LNCAP (cell line): ENCODE data around the gene MAP3K2.

Experiments
- TF ChIP-seq, protein P1 (sequence below): fragments of 450-650 bp; IDR thresholded peaks from 2 replicates; pipeline ENCODE4 v1.5.1; 2017; ENCODE audit warnings: mild to moderate bottlenecking

The MAP3K2 gene, protein sequence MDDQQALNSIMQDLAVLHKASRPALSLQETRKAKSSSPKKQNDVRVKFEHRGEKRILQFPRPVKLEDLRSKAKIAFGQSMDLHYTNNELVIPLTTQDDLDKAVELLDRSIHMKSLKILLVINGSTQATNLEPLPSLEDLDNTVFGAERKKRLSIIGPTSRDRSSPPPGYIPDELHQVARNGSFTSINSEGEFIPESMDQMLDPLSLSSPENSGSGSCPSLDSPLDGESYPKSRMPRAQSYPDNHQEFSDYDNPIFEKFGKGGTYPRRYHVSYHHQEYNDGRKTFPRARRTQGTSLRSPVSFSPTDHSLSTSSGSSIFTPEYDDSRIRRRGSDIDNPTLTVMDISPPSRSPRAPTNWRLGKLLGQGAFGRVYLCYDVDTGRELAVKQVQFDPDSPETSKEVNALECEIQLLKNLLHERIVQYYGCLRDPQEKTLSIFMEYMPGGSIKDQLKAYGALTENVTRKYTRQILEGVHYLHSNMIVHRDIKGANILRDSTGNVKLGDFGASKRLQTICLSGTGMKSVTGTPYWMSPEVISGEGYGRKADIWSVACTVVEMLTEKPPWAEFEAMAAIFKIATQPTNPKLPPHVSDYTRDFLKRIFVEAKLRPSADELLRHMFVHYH

DNA sequence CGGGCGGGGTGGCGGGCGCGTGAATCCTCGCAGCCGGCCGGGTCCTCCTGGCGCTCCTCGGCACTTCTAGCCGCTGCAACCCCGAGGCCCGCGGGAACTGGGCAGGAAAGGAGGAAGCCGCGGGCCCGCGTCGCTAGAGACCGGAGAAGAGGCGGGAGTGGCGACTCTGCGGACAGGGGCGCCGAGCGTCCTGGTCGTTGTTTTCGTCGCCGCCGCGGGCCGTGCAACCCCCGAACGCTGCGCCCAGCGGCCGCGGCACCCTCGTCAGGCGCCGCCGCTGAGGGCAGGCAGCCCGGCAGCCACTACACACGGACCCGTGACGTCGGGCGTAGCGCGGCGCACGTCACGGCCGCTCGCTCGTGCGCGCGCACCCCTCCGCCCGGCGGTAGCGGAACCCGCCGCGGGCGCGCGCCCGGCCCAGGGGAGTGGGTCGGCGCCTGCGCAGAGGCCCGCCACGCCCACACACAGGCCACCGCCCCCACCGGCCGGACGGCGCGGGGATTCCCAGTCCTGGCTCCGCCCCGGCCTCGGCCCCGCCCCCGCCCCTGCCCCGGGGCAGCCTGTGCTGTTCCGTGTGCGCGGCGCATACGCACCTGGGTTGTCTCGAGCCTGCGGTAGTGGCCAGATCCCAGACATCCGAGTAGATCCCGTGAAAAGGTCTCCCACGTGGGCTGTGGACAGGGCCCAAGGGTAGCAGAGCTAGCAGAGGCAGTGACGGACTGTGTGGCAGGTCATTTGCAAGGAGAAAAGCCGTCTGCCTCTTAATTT lies at the start of gene MAP3K2:
Gene MAP3K2 (minus strand): TSS at position 321 of the 768 bp plus-strand sequence. CDS start 44,846 bp downstream, outside the sequence.
- TF ChIP-seq, protein P1, sequence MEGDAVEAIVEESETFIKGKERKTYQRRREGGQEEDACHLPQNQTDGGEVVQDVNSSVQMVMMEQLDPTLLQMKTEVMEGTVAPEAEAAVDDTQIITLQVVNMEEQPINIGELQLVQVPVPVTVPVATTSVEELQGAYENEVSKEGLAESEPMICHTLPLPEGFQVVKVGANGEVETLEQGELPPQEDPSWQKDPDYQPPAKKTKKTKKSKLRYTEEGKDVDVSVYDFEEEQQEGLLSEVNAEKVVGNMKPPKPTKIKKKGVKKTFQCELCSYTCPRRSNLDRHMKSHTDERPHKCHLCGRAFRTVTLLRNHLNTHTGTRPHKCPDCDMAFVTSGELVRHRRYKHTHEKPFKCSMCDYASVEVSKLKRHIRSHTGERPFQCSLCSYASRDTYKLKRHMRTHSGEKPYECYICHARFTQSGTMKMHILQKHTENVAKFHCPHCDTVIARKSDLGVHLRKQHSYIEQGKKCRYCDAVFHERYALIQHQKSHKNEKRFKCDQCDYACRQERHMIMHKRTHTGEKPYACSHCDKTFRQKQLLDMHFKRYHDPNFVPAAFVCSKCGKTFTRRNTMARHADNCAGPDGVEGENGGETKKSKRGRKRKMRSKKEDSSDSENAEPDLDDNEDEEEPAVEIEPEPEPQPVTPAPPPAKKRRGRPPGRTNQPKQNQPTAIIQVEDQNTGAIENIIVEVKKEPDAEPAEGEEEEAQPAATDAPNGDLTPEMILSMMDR, result no peak

DNA sequence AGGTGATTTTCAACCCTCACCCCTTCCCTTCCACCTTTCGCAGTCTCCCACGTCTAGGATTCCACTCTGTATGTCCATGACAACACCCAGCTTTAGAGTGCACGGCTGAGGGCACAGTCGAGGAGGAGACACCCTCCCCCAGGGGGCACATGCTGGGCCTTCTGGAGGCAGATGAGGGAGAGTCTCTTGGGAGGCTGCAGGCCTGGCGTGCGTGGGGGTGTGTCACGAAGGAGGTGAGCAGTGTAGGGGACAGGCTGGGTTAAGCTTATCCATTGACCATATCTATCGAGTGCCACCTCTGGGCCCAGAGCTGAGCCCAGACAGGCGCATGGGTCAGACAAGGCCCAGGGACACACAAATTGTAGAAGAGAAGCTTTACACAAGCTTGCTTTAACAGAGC lies 49.3 kb upstream of the MAP3K2 start:
- TF ChIP-seq, protein P1, result no peak

DNA sequence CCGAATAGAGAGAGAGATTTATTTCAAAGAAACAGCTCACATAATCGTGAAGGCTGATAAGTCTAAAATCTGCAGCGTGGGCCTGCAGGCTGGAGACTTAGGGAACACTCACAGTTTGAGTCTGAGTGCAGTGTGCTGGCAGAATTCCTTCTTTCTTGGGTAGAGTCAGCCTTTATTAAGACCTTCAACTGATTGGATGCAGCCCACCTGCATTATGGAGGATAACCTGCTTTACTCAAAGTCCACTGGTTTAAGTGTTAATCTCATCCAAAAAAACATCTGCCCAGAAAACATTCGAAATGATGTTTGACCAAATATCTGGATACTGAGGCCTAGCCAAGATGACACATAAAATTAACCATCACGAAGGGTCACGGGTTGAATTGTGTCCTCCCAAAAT lies 46.7 kb upstream of the MAP3K2 start:
- TF ChIP-seq, protein P1, result no peak

DNA sequence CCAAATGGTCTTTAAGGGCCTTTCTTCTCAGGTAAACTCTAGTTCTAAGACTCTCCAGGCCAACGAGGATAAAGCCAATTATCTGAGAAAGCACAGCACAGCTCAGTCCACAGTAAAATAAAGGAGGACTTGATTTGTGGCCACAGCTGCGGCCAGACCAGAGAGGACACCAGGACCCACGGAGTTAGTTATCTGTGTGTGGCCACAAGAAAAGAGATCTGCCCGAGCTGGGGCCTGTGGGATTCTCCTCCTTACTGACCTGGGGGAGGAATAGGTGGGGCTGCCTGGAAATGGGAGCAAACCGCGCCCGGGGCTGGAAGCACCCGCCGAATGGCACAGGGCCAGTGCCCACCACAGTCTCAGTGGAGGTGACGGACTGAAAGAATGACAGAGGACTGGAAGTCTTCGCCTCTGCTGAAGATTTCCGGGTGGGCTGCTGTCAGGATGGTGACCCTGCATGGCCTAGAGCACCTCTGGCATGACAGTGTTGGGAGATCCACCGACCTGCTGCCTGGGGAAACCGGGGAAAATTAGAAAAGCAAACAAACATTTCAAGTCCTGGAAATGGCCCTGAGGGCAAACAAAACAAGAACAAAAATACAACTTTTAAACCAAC lies 43.7 kb upstream of the MAP3K2 start:
- TF ChIP-seq, protein P1, result no peak

DNA sequence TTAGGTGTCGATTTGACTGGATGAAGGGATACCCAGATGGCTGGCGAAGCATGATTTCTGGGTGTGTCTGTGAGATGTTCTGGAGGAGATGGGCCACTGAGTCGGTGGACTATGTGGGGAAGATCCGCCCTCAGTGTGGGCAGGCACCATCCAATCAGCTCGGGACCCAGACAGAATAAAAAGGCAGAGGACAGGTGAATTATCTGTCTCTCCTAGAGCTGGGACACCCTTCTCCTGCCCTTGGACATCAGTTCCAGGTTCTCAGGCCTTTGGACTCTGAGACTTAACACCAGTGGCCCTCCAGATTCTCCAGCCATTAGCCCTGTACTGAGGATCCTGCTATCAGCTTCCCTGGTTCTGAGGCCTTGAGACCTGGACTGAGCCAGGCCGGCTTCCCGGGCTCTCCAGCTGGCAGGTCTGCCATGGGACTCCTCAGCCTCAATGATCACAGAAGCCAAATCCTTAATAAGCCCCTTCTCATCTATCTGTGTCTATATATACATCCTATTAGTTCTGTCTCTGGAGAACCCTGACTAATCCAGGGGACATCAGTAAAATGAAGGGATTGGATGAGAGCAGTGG lies 42.2 kb upstream of the MAP3K2 start:
- TF ChIP-seq, protein P1, result no peak

DNA sequence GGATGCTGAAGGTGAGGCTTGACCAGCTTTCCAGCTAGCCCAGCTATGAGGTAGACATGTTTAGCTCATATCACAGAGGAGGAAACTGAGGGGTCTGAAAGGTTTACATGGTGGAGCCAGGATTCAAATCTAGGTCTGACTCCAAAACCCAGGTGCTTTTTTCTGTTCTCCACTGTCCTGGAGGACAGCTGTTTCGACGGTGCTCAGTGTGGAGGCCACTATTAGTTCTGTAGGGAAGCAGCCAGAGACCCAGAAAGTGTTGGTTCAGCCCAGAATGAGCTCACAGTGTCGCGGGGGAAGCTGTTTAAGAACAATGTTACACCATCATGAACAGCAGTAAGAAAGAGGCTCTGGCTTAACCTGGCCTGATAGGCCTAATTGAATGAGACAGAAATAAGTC lies 41.5 kb upstream of the MAP3K2 start:
- TF ChIP-seq, protein P1, result no peak

DNA sequence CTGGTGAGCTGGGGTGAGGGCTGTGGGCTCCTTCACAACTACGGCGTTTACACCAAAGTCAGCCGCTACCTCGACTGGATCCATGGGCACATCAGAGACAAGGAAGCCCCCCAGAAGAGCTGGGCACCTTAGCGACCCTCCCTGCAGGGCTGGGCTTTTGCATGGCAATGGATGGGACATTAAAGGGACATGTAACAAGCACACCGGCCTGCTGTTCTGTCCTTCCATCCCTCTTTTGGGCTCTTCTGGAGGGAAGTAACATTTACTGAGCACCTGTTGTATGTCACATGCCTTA lies 41.0 kb upstream of the MAP3K2 start:
- TF ChIP-seq, protein P1, result no peak
